Type B pancreatic cell (in vitro differentiated cells): ENCODE data around the gene OOSP1. TPM values are rescaled to one million over a fixed set of nuclear protein-coding genes. Genes with fewer than 3 reads are reported as not detected.
"Not testable (repeated sequence)": the region's sequence is repeated elsewhere in the genome, so short reads cannot be mapped to it uniquely, and the experiment has no call there.

Source experiments
- DNase-seq: peaks from one replicate; pipeline ENCODE4 v3.0.0; 2021; ENCODE audit warnings: mixed read lengths; ENCODE audit not compliant: unreplicated experiment; ENCODE audit errors: extremely low spot score
- H3K27ac Mint-ChIP-seq: 2 replicates; pipeline ENCODE4 v1.8.0; 2021; ENCODE audit warnings: mild to moderate bottlenecking, mixed read lengths
- H3K27me3 Mint-ChIP-seq: 2 replicates; pipeline ENCODE4 v1.8.0; 2021; ENCODE audit warnings: mixed read lengths
- H3K36me3 Mint-ChIP-seq: 2 replicates; pipeline ENCODE4 v1.8.0; 2021; ENCODE audit warnings: mixed read lengths
- H3K4me1 Mint-ChIP-seq: one replicate; pipeline ENCODE4 v1.8.0; 2021; ENCODE audit warnings: mixed read lengths; ENCODE audit not compliant: unreplicated experiment
- H3K4me3 Mint-ChIP-seq: 2 replicates; pipeline ENCODE4 v1.8.0; 2021; ENCODE audit warnings: mild to moderate bottlenecking, mixed read lengths
- H3K9me3 Mint-ChIP-seq: 2 replicates; pipeline ENCODE4 v1.8.0; 2021; ENCODE audit warnings: mixed read lengths
- total RNA-seq: library from RNA; stranded (reverse); gene quantifications from 2 replicates; pipeline ENCODE4 v1.2.1, GENCODE V29; 2021; ENCODE audit warnings: low replicate concordance
- TF ChIP-seq, protein P1 (sequence below): fragments of 200-600 bp; sonication (generic); conservative IDR thresholded peaks from 2 replicates; pipeline ENCODE4 v1.5.0; 2021; ENCODE audit warnings: antibody characterized with exemption, mild to moderate bottlenecking

The OOSP1 gene
- total RNA-seq, 1 donor from 2014 or later, result not detected

DNA sequence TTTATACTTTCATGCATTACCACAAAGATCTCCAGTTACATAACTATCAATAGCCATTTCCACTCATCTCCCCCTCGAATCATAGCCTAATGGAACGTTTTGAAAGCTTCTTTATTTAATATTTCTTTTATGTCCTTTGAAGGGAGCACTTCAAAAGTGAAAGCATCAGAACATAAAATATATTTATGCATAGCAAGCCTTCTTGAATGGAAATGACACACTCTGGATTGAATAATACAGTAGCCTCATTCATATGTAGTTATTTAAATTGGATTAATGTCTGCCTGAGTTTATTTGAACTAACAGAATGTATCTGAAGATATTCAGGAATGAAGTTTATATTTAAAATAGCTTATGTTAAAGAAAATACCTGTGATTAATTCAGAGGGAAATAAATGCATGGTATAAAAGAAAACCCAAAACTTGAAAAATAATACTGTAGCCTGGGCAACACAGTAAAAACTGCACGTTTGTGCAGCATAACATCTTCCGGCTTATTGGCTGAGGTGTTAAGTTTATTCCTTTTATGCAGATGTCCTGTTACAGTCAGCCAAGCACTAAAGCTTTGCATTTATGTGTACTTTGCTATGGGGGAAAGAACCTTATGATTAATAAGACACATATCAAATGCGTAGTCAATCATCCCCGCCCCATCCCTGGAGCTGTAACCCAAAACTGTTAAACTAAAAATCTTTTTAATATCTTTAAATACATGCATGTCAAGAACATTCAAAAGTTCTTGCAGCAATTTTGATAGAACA is 37.7 kb upstream of the OOSP1 start:
- Mint-ChIP-seq H3K36me3 (no peaks in the 10 kb centered on the region), H3K9me3 (no peaks in the 10 kb centered on the region), H3K4me3 (no peak overlapping the region), H3K27ac (no peak overlapping the region), H3K27me3 (no peaks in the 10 kb centered on the region), H3K4me1 (no peaks in the 10 kb centered on the region)
- TF ChIP-seq, protein P1, sequence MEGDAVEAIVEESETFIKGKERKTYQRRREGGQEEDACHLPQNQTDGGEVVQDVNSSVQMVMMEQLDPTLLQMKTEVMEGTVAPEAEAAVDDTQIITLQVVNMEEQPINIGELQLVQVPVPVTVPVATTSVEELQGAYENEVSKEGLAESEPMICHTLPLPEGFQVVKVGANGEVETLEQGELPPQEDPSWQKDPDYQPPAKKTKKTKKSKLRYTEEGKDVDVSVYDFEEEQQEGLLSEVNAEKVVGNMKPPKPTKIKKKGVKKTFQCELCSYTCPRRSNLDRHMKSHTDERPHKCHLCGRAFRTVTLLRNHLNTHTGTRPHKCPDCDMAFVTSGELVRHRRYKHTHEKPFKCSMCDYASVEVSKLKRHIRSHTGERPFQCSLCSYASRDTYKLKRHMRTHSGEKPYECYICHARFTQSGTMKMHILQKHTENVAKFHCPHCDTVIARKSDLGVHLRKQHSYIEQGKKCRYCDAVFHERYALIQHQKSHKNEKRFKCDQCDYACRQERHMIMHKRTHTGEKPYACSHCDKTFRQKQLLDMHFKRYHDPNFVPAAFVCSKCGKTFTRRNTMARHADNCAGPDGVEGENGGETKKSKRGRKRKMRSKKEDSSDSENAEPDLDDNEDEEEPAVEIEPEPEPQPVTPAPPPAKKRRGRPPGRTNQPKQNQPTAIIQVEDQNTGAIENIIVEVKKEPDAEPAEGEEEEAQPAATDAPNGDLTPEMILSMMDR, result no peak
- DNase-seq, result no peak

DNA sequence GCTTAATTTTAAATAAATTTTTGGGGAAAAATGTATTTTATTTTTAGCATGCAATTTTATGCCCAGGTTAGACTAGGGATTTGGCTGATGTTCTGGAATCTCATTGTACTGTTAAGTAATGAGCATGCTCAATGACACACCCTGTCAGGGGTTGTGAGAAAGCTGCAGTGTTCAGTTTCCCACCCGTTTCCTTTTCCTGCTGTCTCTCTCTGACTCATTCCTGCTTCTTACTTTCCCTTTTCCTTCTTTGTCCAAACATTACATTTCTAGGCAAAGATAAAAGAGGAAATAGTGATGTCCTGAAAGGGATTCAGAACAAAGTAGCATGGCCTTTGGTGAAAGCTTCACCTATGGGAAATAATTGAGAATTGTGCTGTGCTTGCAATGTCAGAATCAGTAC is 36.9 kb upstream of the OOSP1 start:
- Mint-ChIP-seq H3K27ac (no peak overlapping the region), H3K4me3 (no peak overlapping the region), H3K36me3 (no peaks in the 10 kb centered on the region), H3K4me1 (no peaks in the 10 kb centered on the region), H3K9me3 (no peaks in the 10 kb centered on the region), H3K27me3 (no peaks in the 10 kb centered on the region)
- DNase-seq, result no peak
- TF ChIP-seq, protein P1, result no peak

DNA sequence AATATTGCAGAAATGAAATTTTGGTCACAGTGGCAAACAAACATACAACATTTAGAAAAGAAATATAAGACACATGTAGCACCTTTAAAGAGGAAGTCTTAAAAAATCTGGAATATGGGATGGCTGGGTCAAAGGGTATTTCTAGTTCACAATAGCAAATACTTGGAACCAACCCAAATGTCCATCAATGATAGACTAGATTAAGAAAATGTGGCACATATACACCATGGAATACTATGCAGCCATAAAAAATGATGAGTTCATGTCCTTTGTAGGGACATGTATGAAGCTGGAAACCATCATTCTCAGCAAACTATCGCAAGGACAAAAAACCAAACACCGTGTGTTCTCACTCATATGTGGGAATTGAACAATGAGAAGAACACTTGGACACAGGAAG is 34.7 kb upstream of the OOSP1 start:
- H3K27ac Mint-ChIP-seq, H3K27me3 Mint-ChIP-seq, H3K9me3 Mint-ChIP-seq, H3K36me3 Mint-ChIP-seq, DNase-seq, H3K4me1 Mint-ChIP-seq, H3K4me3 Mint-ChIP-seq: not testable (repeated sequence)

GRCh38 chr11:59918480-59918879 is 19.8 kb upstream of the OOSP1 start:
- no peak overlapping the region for H3K27ac Mint-ChIP-seq
- no peak for DNase-seq
- H3K4me1 Mint-ChIP-seq, result peaks cover 3% of the 10 kb centered on the region
- H3K36me3 Mint-ChIP-seq, result no peaks in the 10 kb centered on the region
- H3K9me3 Mint-ChIP-seq, result peaks cover 16% of the 10 kb centered on the region
- TF ChIP-seq, protein P1, result no peak
- H3K4me3 Mint-ChIP-seq, result no peak overlapping the region
- H3K27me3 Mint-ChIP-seq, result no peaks in the 10 kb centered on the region

GRCh38 chr11:59918987-59919589 is 19.1 kb upstream of the OOSP1 start:
- H3K36me3 Mint-ChIP-seq, result peaks cover 3% of the 10 kb centered on the region
- peaks cover 16% of the 10 kb centered on the region for H3K9me3 Mint-ChIP-seq

GRCh38 chr11:59923813-59924212 is 14.4 kb upstream of the OOSP1 start:
- DNase-seq, result no peak
- Mint-ChIP-seq H3K27me3 (no peaks in the 10 kb centered on the region), H3K27ac (no peak overlapping the region), H3K4me1 (peaks cover 3% of the 10 kb centered on the region), H3K36me3 (peaks cover 3% of the 10 kb centered on the region), H3K9me3 (peaks cover 16% of the 10 kb centered on the region), H3K4me3 (no peak overlapping the region)
- TF ChIP-seq, protein P1, result no peak

More at GRCh38 chr11:59918987-59919589, 19.1 kb upstream of the OOSP1 start:
- TF ChIP-seq, protein P1, result peak; percentile 71
- Mint-ChIP-seq H3K27ac (no peak overlapping the region), H3K27me3 (no peaks in the 10 kb centered on the region), H3K4me1 (peaks cover 3% of the 10 kb centered on the region), H3K4me3 (no peak overlapping the region)
- DNase-seq, result no peak
